Measurements from ENCODE around the gene MAGI3.
"Not testable (repeated sequence)": the region's sequence is repeated elsewhere in the genome, so short reads cannot be mapped to it uniquely, and the experiment has no call there.

Gene MAGI3

GRCh38 chr1:113517346-113517745, 127.0 kb downstream of the MAGI3 start:
- no peak for DNase-seq (ENCODE audit: low read depth)

- no peak for DNase-seq (ENCODE audit: low read depth)
These were observed 127.7 kb downstream of the MAGI3 start for GRCh38 chr1:113517983-113518382.

GRCh38 chr1:113519556-113519955, 129.2 kb downstream of the MAGI3 start:
- no peak for DNase-seq (ENCODE audit: low read depth)

- no peak for DNase-seq (ENCODE audit: low read depth)
These were observed 139.7 kb downstream of the MAGI3 start for GRCh38 chr1:113530021-113530420.

- DNase-seq (ENCODE audit: low read depth) = no peak
These were observed 141.0 kb downstream of the MAGI3 start for GRCh38 chr1:113531321-113531720.

GRCh38 chr1:113533061-113533460, 142.7 kb downstream of the MAGI3 start:
- no peak for DNase-seq (ENCODE audit: low read depth)

- DNase-seq (ENCODE audit: low read depth) = peak; percentile 79
These were observed 144.0 kb downstream of the MAGI3 start for GRCh38 chr1:113534130-113534817.

- no peak for DNase-seq (ENCODE audit: low read depth)
These were observed 144.6 kb downstream of the MAGI3 start for GRCh38 chr1:113534875-113535274.

- DNase-seq (ENCODE audit: low read depth) = no peak
These were observed 146.0 kb downstream of the MAGI3 start for GRCh38 chr1:113536182-113536780.

GRCh38 chr1:113538225-113538624, 147.9 kb downstream of the MAGI3 start:
- no peak for DNase-seq (ENCODE audit: low read depth)

- DNase-seq (ENCODE audit: low read depth) = no peak
These were observed 150.0 kb downstream of the MAGI3 start for GRCh38 chr1:113540335-113540734.

- DNase-seq (ENCODE audit: low read depth) = no peak
These were observed 150.8 kb downstream of the MAGI3 start for GRCh38 chr1:113541106-113541505.

- DNase-seq (ENCODE audit: low read depth) = peak; percentile 47
These were observed 151.9 kb downstream of the MAGI3 start for GRCh38 chr1:113542221-113542701.

GRCh38 chr1:113543110-113543509, 152.8 kb downstream of the MAGI3 start:
- DNase-seq (ENCODE audit: low read depth) = no peak

- no peak for DNase-seq (ENCODE audit: low read depth)
These were observed 154.9 kb downstream of the MAGI3 start for GRCh38 chr1:113545210-113545609.

- no peak for DNase-seq (ENCODE audit: low read depth)
These were observed 155.3 kb downstream of the MAGI3 start for GRCh38 chr1:113545626-113546025.

GRCh38 chr1:113551728-113552127, 161.4 kb downstream of the MAGI3 start:
- no peak for DNase-seq (ENCODE audit: low read depth)

GRCh38 chr1:113552244-113552643, 161.9 kb downstream of the MAGI3 start:
- DNase-seq (ENCODE audit: low read depth) = no peak

GRCh38 chr1:113557187-113557586, 166.9 kb downstream of the MAGI3 start:
- no peak for DNase-seq (ENCODE audit: low read depth)

- DNase-seq (ENCODE audit: low read depth) = no peak
These were observed 175.3 kb downstream of the MAGI3 start for GRCh38 chr1:113565621-113566020.

- DNase-seq (ENCODE audit: low read depth) = no peak
These were observed 177.1 kb downstream of the MAGI3 start for GRCh38 chr1:113567427-113567826.

GRCh38 chr1:113575744-113576260, 185.5 kb downstream of the MAGI3 start:
- DNase-seq (ENCODE audit: low read depth) = not testable (repeated sequence)

- no peak for DNase-seq (ENCODE audit: low read depth)
These were observed 186.0 kb downstream of the MAGI3 start for GRCh38 chr1:113576271-113576670.

All from HS-27A (cell line).